ENCODE results near the gene NME3.

The NME3 gene

DNA sequence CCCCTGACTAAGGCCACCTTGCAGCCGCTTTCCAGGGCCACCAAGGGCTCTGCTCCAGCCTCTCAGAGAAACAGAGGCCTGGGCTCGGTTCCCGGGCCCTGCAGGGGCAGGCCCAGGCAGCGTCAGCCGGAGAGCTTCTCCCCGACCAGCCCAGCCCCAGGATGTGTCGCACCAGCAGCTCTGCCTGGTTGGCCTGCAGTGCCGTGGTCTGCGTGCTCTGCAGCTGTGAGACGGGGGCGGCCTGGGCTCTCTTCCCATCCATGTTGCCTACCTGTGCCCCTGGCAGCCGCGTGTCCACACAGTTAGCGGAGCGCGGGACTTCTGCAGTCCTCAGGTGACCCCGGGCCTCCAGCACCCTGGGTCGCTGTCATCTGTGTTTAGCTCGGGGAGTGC, 17.4 kb upstream of the NME3 start:
- in situ Hi-C loops (cut with HindIII; ENCODE audit: low pct_ligation_motif_present, low sequenced_read_pairs), result no loop called here
- H3K4me3 ChIP-seq (ENCODE audit: low read depth, low read length), result no peak overlapping the region
- no peaks in the 10 kb centered on the region for H3K27me3 ChIP-seq (replicated peaks)
- H3K36me3 ChIP-seq (replicated peaks), result peaks cover 27% of the 10 kb centered on the region
- H3K27ac ChIP-seq, result no peak overlapping the region
- no peak for DNase-seq
- TF ChIP-seq, protein P1, sequence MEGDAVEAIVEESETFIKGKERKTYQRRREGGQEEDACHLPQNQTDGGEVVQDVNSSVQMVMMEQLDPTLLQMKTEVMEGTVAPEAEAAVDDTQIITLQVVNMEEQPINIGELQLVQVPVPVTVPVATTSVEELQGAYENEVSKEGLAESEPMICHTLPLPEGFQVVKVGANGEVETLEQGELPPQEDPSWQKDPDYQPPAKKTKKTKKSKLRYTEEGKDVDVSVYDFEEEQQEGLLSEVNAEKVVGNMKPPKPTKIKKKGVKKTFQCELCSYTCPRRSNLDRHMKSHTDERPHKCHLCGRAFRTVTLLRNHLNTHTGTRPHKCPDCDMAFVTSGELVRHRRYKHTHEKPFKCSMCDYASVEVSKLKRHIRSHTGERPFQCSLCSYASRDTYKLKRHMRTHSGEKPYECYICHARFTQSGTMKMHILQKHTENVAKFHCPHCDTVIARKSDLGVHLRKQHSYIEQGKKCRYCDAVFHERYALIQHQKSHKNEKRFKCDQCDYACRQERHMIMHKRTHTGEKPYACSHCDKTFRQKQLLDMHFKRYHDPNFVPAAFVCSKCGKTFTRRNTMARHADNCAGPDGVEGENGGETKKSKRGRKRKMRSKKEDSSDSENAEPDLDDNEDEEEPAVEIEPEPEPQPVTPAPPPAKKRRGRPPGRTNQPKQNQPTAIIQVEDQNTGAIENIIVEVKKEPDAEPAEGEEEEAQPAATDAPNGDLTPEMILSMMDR (IDR thresholded peaks at IDR 0.05; ENCODE audit: low read depth, low read length, missing control alignments), result no peak

DNA sequence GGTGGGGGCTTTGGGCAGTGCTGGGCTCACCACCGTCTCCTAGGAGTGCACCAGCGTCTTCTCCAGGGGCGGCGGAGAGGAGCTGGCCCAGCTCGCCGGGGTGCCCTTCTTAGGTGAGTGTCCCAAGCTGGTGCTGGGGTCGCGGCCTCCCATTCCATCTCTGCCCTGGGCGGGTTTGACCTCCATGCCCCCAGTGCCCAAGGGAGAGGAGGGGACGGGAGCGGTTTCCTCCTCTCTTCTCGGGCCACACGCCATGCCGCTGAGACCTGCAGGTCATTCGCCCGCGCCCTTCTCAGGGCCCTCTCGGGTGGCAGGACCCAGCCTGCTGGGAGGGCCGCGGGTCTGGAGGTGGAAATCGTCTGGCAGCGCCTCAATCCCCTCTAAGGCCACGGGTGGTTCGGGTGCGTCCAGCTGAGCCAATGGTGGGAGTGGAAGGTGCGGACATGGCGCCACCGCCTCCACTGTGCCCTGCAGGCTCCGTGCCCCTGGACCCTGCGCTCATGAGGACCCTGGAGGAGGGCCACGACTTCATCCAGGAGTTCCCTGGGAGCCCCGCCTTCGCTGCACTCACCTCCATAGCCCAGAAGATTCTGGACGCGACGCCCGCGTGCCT, 16.9 kb upstream of the NME3 start:
- Histone ChIP-seq H3K27ac (no peak overlapping the region), H3K36me3 (replicated peaks) (peaks cover 27% of the 10 kb centered on the region), H3K4me3 (ENCODE audit: low read depth, low read length) (no peak overlapping the region), H3K27me3 (replicated peaks) (no peaks in the 10 kb centered on the region)
- in situ Hi-C loops (cut with HindIII; ENCODE audit: low pct_ligation_motif_present, low sequenced_read_pairs), result no loop called here
- TF ChIP-seq, protein P1 (IDR thresholded peaks at IDR 0.05; ENCODE audit: low read depth, low read length, missing control alignments), result no peak
- no peak for DNase-seq

DNA sequence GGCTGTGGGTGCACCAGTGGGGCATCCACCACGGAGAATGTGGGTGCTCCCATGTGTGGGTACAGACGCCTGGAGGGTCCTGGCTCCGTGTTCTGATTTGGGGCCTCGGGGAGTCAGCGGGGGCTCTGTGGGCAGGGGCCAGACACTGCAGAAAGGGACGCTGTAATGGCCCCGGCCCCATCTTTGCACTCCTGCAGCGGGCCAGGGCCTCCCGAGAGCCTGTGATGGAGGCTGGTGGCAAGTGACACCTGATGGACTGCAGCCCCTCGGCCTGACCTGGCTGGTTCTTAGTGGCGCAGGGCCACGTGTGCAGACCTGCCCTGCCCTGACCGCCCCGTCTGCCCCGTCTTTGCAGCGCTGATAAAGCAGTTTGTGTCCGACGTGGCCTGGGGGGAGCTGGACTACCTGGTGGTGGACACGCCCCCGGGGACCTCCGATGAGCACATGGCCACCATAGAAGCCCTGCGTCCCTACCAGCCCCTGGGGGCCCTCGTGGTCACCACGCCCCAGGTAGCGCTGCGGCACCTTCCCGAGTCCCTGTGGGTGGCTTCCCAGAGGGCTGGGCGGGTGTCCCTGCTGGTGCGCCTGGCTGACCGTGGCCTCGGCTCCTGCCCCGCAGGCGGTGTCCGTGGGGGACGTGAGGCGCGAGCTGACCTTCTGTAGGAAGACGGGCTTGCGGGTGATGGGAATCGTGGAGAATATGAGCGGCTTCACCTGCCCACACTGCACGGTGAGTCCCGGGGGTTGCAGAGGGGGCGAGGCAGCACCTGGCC, 16.2 kb upstream of the NME3 start:
- Histone ChIP-seq H3K36me3 (replicated peaks) (peaks cover 27% of the 10 kb centered on the region), H3K27me3 (replicated peaks) (no peaks in the 10 kb centered on the region), H3K27ac (no peak overlapping the region), H3K4me3 (ENCODE audit: low read depth, low read length) (no peak overlapping the region)
- DNase-seq, result no peak
- in situ Hi-C loops (cut with HindIII; ENCODE audit: low pct_ligation_motif_present, low sequenced_read_pairs), result no loop called here
- TF ChIP-seq, protein P1 (IDR thresholded peaks at IDR 0.05; ENCODE audit: low read depth, low read length, missing control alignments), result no peak

DNA sequence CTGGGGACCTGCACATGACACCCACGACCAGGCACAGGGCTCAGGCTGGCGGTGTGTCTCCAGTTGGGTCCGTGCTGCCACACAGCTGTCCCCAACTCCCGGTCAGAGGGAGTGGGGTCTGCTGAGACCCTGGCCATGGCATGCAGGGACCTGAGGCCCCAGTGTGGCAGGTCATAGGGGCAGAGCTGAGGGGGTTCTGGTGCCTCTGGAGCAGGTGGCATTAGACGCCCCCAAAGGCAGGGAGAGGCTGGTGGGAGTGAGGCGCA, 15.6 kb upstream of the NME3 start:
- H3K4me3 ChIP-seq (ENCODE audit: low read depth, low read length), result no peak overlapping the region
- peaks cover 27% of the 10 kb centered on the region for H3K36me3 ChIP-seq (replicated peaks)
- no peak overlapping the region for H3K27ac ChIP-seq
- no peak for DNase-seq
- TF ChIP-seq, protein P1 (IDR thresholded peaks at IDR 0.05; ENCODE audit: low read depth, low read length, missing control alignments), result no peak
- in situ Hi-C loops (cut with HindIII; ENCODE audit: low pct_ligation_motif_present, low sequenced_read_pairs), result no loop called here
- no peaks in the 10 kb centered on the region for H3K27me3 ChIP-seq (replicated peaks)

DNA sequence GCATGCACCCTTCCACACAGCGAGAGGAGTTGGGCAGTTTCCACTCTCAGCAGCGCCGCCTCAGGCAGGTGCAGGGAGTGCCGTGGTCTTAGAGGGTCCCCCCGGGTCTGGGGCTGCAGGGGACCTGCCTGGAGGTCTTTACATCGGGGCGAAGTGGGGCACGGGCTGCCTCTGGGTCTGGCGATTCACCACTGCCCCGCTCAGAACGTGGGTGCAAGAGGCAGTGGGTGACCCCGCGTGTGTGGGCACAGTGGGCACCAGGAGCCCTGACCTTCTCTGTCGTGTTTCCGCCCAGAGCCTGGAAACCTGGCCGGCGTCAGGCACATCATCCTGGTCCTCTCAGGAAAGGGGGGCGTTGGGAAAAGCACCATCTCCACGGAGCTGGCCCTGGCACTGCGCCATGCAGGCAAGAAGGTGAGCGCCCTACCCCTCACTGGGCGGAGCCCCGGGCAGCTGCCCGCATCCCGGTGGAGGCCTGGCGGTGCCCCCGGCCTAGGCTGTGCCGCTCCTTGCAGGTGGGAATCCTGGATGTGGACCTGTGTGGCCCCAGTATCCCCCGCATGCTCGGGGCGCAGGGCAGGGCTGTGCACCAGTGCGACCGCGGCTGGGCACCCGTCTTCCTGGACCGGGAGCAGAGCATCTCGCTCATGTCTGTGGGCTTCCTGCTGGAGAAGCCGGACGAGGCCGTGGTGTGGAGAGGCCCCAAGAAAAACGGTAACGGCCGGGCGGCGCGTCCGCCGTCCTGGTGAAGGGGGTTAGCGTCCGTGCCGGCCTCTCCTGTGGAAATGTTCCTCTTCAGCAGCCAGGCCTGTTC, 15.1 kb upstream of the NME3 start:
- no peak for DNase-seq
- Histone ChIP-seq H3K36me3 (replicated peaks) (peaks cover 27% of the 10 kb centered on the region), H3K4me3 (ENCODE audit: low read depth, low read length) (no peak overlapping the region), H3K27me3 (replicated peaks) (no peaks in the 10 kb centered on the region), H3K27ac (no peak overlapping the region)
- in situ Hi-C loops (cut with HindIII; ENCODE audit: low pct_ligation_motif_present, low sequenced_read_pairs), result no loop called here
- TF ChIP-seq, protein P1 (IDR thresholded peaks at IDR 0.05; ENCODE audit: low read depth, low read length, missing control alignments), result peak; percentile 2
